Astrocyte of the spinal cord (primary cell): ENCODE results near the gene IGFALS.
A peak's percentile ranks its signal among the peaks of the same experiment; 100 is the strongest.

Experiments used
- DNase-seq: peaks from one replicate; pipeline ENCODE4 v3.0.0; 2011; ENCODE audit warnings: low read depth, low spot score
- H3K4me3 ChIP-seq: 2 replicates; pipeline ENCODE4 v1.5.1; 2011; ENCODE audit warnings: low read depth, mild to moderate bottlenecking, low read length, moderate library complexity
- CTCF ChIP-seq: IDR thresholded peaks from 2 replicates; pipeline ENCODE4 v1.5.1; 2012; ENCODE audit warnings: low read depth, mild to moderate bottlenecking, low read length, inconsistent platforms
- in situ Hi-C: cut with HindIII; loops from 2 replicates; pipeline ENCODE4 v1.10.0; 2017; ENCODE audit warnings: low sequenced_read_pairs

IGFALS gene

DNA sequence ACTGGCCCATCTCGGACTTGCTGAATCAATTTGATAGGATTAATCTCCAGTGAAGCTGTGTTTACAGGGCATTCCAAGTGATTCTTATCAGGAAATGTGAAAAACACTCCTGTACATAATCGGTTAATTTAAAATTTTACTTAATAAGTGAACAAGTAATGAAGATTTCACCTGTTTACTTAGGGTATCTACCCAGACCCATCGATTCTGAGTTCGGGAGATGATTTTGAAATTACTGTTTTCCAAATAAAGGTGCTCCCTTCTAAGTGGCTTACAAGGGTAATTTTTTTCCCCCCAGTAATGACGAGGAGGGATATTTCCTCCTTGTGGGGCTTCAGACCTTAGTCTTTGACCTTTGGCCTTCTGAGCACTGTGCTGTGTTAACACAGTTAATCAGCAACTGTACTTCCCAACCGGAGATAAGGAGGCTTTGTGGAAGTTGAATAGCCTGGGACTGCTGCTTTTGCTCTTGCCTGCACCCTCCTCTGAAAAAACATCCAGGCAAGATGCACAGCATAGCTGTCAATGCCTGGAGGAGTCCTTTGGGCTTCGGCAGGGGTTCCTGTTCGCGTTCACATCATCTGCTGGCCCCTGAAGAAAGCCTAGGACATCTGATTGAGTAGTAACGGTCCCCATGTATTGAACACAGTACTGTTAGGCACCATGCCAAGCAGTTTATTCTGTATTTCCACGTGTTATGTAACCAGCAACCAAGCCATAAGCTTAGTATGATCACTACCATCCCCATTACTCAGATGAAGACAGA, 35.3 kb upstream of the IGFALS start:
- TF ChIP-seq CTCF: no peak
- DNase-seq: no peak
- in situ Hi-C loops: no loop called here
- no peak overlapping the region for H3K4me3 ChIP-seq

DNA sequence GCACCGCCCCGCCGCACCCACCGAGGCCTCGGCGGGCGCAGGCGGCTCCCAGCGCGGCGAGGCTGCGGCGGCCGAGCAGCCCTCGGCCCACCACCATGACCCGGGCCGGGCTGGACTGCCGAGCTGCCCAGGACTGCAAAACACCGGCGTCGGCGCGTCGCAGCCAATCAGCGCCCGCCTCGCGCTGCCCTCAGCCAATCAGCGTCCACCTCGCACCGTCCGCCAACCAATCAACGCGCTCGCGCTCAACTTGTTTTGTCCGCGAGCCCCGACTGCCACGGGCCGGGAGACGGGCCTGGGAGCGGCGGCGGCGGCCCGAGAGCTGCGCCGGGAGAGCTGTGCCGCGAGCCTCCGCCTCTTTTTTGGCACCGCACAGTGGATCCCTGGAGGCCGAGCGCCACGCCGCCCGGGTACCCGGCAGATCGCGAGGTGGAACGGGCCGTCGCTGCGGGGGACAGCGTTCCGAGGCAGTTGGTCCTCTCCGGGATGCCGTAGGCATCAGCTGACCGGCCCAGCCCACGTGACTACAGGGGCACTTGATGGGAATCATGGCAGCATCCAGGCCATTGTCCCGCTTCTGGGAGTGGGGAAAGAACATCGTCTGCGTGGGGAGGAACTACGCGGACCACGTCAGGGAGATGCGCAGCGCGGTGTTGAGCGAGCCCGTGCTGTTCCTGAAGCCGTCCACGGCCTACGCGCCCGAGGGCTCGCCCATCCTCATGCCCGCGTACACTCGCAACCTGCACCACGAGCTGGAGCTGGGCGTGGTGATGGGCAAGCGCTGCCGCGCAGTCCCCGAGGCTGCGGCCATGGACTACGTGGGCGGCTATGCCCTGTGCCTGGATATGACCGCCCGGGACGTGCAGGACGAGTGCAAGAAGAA, 33.4 kb upstream of the IGFALS start, which contains the start of the genes FAHD1 and HAGH:
TSS of gene FAHD1 (plus strand) at position 516 of the 883 bp plus-strand sequence. CDS start at position 549, 33 bp downstream.
TSS of gene HAGH (minus strand) at position 135 of the 883 bp plus-strand sequence. CDS start at position 97, 38 bp downstream.
- peak within 1 kb of the TSS; percentile 89 for H3K4me3 ChIP-seq
- TF ChIP-seq CTCF: no peak
- DNase-seq: peak; percentile 97
- in situ Hi-C loops: no loop called here

DNA sequence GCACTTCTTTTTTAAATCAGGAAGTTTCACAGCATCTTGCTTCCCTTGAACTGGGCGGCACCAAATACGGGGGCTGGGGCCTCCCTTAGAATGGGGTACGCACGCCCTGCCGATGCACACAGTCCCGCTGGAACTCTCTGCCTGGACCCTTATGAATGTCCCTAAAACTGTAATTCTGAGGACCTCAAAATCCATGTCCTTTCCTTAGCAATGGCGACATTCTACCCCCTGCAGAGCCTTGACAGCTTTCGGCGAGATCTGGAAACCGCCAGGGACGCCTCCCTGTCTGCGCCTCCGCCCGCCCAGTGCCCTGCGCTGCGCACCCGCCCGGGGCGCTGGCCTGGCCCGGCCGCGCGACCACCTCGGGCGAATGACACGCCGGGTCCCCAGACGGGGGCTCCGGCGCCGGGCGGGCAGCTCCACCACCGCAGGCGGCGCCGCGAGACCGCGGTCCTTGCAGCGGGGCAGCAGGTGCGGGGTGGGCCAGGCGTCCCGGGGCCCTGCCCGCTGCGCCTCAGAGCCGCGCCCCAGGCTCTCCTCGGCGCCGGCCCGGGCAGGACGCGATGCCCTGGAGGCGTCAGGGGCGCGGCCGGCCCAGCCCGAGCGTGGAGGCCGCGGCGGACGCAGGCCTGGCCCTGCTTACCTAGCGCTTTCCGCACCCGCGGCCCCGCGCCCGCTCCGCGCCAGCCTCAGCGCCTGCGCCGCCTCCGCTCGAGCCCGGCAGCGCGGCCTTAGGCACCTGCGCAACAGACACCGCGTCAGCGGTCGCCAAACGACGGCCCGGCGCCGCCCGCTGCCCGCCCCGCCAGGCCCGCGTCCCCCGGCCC, 32.6 kb upstream of the IGFALS start:
- no peak for DNase-seq
- no peak for TF ChIP-seq CTCF
- peak overlapping the region; percentile 89 for H3K4me3 ChIP-seq
- in situ Hi-C loops: no loop called here

DNA sequence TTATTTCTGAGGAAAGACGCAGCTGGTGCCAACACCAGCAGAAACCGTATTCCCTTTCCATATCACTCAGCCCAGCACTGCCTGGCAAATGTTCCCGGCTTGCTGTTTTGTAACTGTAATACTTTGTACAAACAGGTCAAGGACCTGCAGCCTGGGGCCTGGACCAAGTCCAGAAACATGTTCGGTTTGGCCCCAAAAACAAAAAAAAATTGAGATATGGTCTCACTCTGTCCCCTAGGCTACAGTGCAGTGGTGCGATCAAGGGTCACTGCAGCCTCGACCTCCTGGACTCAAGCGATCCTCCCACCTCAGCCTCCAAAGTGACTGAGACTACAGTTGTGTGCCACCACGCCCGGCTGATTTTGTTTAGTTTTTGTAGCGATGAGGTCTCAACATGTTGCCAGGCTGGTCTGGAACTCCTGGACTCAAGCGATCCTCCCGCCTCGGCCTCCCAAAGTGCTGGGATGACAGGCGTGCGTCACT, 31.9 kb upstream of the IGFALS start:
- TF ChIP-seq CTCF: no peak
- no peak for DNase-seq
- H3K4me3 ChIP-seq: peak overlapping the region; percentile 89
- in situ Hi-C loops: no loop called here

DNA sequence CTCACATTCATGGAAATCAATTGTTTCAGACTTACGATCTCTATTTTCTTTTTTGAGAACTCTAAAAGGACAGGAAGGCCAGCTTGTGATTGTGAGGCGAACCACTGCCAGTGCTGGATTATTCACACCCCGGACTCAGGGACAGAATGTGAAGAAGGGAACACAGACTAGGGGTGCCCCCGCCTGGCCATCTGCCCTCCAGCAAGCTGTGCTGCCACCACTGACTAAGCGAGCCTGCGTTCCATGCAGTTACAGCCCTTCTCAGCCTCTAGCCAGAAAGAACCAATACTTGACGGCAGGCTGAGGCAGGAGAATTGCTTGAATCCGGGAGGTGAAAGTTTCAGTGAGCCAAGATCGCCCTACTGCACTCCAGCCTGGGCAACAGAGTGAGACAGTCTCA, 30.3 kb upstream of the IGFALS start:
- no peak overlapping the region for H3K4me3 ChIP-seq
- in situ Hi-C loops: no loop called here
- peak; percentile 39 for DNase-seq

More for the DNA sequence above, 30.3 kb upstream of the IGFALS start:
- peak; percentile 33 for TF ChIP-seq CTCF
